Measurements from ENCODE around the gene DHRSX.

GRCh38 chrX:2264179-2265030 lies 236.4 kb downstream of the DHRSX start:
- TF ChIP-seq, protein P1, sequence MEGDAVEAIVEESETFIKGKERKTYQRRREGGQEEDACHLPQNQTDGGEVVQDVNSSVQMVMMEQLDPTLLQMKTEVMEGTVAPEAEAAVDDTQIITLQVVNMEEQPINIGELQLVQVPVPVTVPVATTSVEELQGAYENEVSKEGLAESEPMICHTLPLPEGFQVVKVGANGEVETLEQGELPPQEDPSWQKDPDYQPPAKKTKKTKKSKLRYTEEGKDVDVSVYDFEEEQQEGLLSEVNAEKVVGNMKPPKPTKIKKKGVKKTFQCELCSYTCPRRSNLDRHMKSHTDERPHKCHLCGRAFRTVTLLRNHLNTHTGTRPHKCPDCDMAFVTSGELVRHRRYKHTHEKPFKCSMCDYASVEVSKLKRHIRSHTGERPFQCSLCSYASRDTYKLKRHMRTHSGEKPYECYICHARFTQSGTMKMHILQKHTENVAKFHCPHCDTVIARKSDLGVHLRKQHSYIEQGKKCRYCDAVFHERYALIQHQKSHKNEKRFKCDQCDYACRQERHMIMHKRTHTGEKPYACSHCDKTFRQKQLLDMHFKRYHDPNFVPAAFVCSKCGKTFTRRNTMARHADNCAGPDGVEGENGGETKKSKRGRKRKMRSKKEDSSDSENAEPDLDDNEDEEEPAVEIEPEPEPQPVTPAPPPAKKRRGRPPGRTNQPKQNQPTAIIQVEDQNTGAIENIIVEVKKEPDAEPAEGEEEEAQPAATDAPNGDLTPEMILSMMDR (IDR thresholded peaks at IDR 0.05), result no peak
- TF ChIP-seq EP300 (IDR thresholded peaks at IDR 0.05), result no peak
